Gastroesophageal sphincter (tissue), 3 donors: ENCODE measurements around the gene BMP7.

Experiments
- EP300 ChIP-seq: sonication (generic); formaldehyde crosslinking; IDR thresholded peaks from one replicate; pipeline ENCODE4 v1.6.1; 2017; ENCODE audit warnings: antibody characterized with exemption, mild to moderate bottlenecking
- TF ChIP-seq, protein P1 (sequence below), 4 experiments: fragments of 200-600 bp in 2 of 4; fragments of 450-650 bp in 2 of 4; sonication (generic) in 1 of 4; IDR thresholded peaks; one replicate each; pipeline ENCODE4 v1.5.1; 2017 to 2019; ENCODE audit warnings: antibody characterized with exemption in 4 of 4, mild to moderate bottlenecking in 2 of 4, moderate library complexity in 2 of 4

DNA sequence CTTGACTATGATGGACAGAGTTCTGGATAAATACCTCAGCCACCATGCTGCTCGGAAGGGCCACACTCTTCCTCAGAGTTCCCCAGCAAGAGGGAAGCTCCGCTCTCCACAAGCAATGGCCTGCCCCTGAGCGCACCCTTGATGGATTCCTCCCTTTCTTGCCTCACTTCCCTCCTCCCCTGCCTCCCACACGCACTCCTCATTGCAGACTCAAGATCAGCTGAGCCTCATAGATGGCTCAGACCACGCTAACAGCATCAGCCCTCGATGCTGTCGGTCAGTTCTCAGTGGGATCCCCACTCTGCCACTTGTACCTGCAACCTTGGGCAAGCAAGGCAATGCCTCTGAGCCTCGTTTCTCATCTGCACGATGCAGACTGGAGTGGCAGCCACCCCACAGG lies 123.3 kb downstream of the BMP7 start:
- TF ChIP-seq, protein P1, sequence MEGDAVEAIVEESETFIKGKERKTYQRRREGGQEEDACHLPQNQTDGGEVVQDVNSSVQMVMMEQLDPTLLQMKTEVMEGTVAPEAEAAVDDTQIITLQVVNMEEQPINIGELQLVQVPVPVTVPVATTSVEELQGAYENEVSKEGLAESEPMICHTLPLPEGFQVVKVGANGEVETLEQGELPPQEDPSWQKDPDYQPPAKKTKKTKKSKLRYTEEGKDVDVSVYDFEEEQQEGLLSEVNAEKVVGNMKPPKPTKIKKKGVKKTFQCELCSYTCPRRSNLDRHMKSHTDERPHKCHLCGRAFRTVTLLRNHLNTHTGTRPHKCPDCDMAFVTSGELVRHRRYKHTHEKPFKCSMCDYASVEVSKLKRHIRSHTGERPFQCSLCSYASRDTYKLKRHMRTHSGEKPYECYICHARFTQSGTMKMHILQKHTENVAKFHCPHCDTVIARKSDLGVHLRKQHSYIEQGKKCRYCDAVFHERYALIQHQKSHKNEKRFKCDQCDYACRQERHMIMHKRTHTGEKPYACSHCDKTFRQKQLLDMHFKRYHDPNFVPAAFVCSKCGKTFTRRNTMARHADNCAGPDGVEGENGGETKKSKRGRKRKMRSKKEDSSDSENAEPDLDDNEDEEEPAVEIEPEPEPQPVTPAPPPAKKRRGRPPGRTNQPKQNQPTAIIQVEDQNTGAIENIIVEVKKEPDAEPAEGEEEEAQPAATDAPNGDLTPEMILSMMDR (IDR thresholded peaks at IDR 0.05) = no peak
- no peak for TF ChIP-seq EP300
